Glutamatergic neuron (in vitro differentiated cells): ENCODE measurements around the gene PRKAR1B. TPM values are rescaled to one million over a fixed set of nuclear protein-coding genes. Genes with fewer than 3 reads are reported as not detected.
"Not testable (repeated sequence)": the region's sequence is repeated elsewhere in the genome, so short reads cannot be mapped to it uniquely, and the experiment has no call there.

Source experiments
- DNase-seq: peaks from one replicate; pipeline ENCODE4 v3.0.0; 2022
- H3K27ac Mint-ChIP-seq: one replicate; pipeline ENCODE4 v1.8.0; 2020; ENCODE audit warnings: mild to moderate bottlenecking, mixed read lengths, inconsistent platforms; ENCODE audit not compliant: unreplicated experiment
- H3K27me3 Mint-ChIP-seq: one replicate; pipeline ENCODE4 v1.8.0; 2020; ENCODE audit warnings: mild to moderate bottlenecking, moderate library complexity, mixed read lengths, inconsistent platforms; ENCODE audit not compliant: unreplicated experiment
- H3K36me3 Mint-ChIP-seq: one replicate; pipeline ENCODE4 v1.8.0; 2020; ENCODE audit warnings: mild to moderate bottlenecking, mixed read lengths, inconsistent platforms; ENCODE audit not compliant: unreplicated experiment
- H3K4me1 Mint-ChIP-seq: one replicate; pipeline ENCODE4 v1.8.0; 2020; ENCODE audit warnings: mild to moderate bottlenecking, low read depth, mixed read lengths, inconsistent platforms; ENCODE audit not compliant: unreplicated experiment
- H3K4me3 Mint-ChIP-seq: one replicate; pipeline ENCODE4 v1.8.0; 2020; ENCODE audit warnings: mild to moderate bottlenecking, mixed read lengths, inconsistent platforms; ENCODE audit not compliant: unreplicated experiment
- H3K9me3 Mint-ChIP-seq: one replicate; pipeline ENCODE4 v1.8.0; 2020; ENCODE audit warnings: mild to moderate bottlenecking, moderate library complexity, mixed read lengths, inconsistent platforms; ENCODE audit not compliant: unreplicated experiment
- CTCF ChIP-seq: fragments of 200-600 bp; sonication (generic); IDR thresholded peaks from one replicate; pipeline ENCODE4 v1.5.0; 2021; ENCODE audit not compliant: partially characterized antibody, unreplicated experiment
- total RNA-seq: library from RNA; stranded (reverse); fragmentation: NEBNext Ultra II Directional; extraction: Animal tissue kit (Norgen Biotek cat#: 25700); gene quantifications from one replicate; pipeline ENCODE4 v1.2.1, GENCODE V29; 2021; ENCODE audit not compliant: unreplicated experiment

The PRKAR1B gene
- total RNA-seq, 1 donor from 2014 or later: 12.8 TPM

DNA sequence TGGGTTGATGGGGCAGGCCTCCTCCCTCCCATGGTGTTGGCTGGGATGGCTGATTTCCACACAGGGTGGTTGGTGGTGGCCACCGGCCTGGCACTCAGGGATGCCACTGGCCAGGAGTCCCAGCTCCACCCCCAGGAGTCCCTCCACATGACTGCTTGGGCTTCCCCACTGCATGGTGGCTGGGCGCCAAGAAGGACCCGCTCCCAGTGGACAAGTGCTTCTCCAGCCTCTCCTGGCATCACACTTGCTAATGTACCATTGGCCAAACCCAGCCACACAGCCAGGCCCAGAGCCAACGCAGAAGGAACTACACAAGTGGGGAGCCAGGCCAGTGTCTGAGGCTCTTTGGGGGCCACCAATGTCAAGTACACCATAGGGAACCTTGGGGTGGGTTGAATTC lies 74.2 kb downstream of the PRKAR1B start:
- no peak for TF ChIP-seq CTCF
- H3K27me3 Mint-ChIP-seq: no peaks in the 10 kb centered on the region
- H3K9me3 Mint-ChIP-seq: no peaks in the 10 kb centered on the region
- no peak overlapping the region for H3K4me3 Mint-ChIP-seq
- no peak overlapping the region for H3K27ac Mint-ChIP-seq
- no peaks in the 10 kb centered on the region for H3K4me1 Mint-ChIP-seq
- no peaks in the 10 kb centered on the region for H3K36me3 Mint-ChIP-seq
- no peak for DNase-seq

- not testable (repeated sequence) for H3K36me3 Mint-ChIP-seq, H3K27ac Mint-ChIP-seq, H3K9me3 Mint-ChIP-seq, H3K4me3 Mint-ChIP-seq, H3K27me3 Mint-ChIP-seq, H3K4me1 Mint-ChIP-seq, DNase-seq
These were observed 74.9 kb downstream of the PRKAR1B start for GRCh38 chr7:652167-652566.

- no peak for TF ChIP-seq CTCF
- DNase-seq: no peak
- Mint-ChIP-seq H3K27me3 (peaks cover 3% of the 10 kb centered on the region), H3K4me3 (no peak overlapping the region), H3K27ac (no peak overlapping the region), H3K9me3 (peaks cover 1% of the 10 kb centered on the region), H3K4me1 (no peaks in the 10 kb centered on the region), H3K36me3 (no peaks in the 10 kb centered on the region)
These were observed 75.9 kb downstream of the PRKAR1B start for GRCh38 chr7:651032-651728.

DNA sequence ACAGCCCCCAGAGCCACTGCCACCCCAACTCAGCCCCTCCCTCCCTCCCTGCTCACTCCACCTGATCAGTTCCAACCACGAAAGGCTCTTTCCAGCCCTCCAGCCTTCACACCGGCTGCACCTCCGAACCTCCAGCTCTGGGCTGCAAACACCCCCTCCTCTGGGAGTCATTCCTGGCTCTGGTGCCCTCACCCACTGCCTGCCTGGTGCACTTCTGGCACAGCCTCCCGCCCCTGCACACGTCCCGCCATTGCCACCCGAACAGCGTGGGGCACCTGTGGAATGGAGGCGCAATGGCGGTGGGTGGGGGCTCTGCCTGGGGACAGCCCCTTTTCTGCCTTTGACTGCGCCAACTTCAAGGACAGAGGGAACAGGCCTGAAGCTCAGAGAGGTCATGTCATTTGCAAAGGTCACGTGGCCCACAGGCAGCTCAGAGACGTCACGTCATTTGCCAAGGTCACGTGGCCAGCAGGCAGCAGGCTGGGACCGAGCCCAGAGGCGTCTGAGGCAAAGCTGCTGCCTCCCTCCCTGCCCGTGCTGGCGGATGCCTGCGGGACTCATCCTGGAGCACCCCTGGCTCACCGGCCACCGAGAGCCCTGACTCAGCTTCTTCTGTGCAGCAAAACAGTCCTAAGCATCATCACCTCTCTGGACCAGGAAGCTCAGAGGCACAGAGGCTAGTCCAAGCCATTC lies 76.6 kb downstream of the PRKAR1B start:
- Mint-ChIP-seq H3K9me3 (peaks cover 1% of the 10 kb centered on the region), H3K36me3 (no peaks in the 10 kb centered on the region), H3K27ac (no peak overlapping the region), H3K4me1 (no peaks in the 10 kb centered on the region), H3K4me3 (no peak overlapping the region), H3K27me3 (peaks cover 3% of the 10 kb centered on the region)
- TF ChIP-seq CTCF: no peak
- DNase-seq: no peak

DNA sequence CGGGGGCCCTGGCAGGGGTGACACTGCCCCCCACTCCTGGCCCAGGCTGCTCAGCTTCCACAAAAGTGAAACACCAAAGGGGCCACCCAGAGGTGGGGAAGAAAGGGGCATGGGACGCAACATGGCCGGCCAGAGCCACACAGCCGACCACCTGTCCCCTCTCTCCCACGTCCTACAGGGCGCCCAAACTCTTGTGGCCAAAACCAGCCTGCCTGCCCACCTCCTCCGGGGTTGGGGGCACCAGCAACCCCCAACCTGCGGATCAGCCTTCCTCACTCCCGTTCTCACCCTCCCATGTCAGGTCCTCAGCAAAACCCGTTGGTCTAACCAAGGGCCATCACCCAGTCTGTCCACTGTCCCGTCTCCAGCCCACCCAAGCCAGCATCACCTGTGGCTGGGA lies 80.1 kb downstream of the PRKAR1B start:
- no peak for DNase-seq
- TF ChIP-seq CTCF: no peak
- H3K36me3 Mint-ChIP-seq: no peaks in the 10 kb centered on the region
- H3K4me1 Mint-ChIP-seq: no peaks in the 10 kb centered on the region
- H3K4me3 Mint-ChIP-seq: no peak overlapping the region
- H3K9me3 Mint-ChIP-seq: peaks cover 4% of the 10 kb centered on the region
- H3K27ac Mint-ChIP-seq: no peak overlapping the region
- peaks cover 3% of the 10 kb centered on the region for H3K27me3 Mint-ChIP-seq
